ENCODE results near the gene PCDH15.
"Not testable (repeated sequence)": the region's sequence is repeated elsewhere in the genome, so short reads cannot be mapped to it uniquely, and the experiment has no call there.

Gene PCDH15

GRCh38 chr10:53952698-53953630 is 848.1 kb downstream of the PCDH15 start:
- no peak for DNase-seq

- DNase-seq, result no peak
Observed at GRCh38 chr10:53939654-53940053, 861.4 kb downstream of the PCDH15 start.

DNA sequence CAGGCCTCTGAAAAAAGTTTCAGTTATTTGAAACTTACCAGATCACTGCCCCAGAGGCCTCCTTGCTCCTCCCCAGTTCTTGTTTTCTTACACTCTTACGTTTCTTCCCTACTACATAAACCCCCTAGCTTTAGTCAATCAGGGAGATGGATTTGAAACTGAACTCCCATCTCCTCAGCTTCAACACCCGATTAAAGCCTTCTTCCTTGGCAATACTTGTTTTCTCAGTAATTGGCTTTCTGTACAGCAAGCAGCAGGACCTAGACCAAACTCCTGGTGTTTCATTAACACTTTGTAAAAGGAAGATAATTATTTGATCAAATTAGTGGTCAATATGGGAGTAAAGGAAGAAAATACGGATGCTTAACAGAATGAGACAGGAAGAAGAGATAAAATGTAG is 870.4 kb downstream of the PCDH15 start:
- DNase-seq, result no peak

GRCh38 chr10:53924051-53924700 is 876.9 kb downstream of the PCDH15 start:
- DNase-seq, result not testable (repeated sequence)

GRCh38 chr10:53918755-53919154 is 882.3 kb downstream of the PCDH15 start:
- DNase-seq, result no peak

GRCh38 chr10:53909791-53910190 is 891.2 kb downstream of the PCDH15 start:
- no peak for DNase-seq

GRCh38 chr10:53904506-53905241 is 896.4 kb downstream of the PCDH15 start:
- no peak for DNase-seq

- DNase-seq, result no peak
Observed at GRCh38 chr10:53903756-53904155, 897.3 kb downstream of the PCDH15 start.

DNA sequence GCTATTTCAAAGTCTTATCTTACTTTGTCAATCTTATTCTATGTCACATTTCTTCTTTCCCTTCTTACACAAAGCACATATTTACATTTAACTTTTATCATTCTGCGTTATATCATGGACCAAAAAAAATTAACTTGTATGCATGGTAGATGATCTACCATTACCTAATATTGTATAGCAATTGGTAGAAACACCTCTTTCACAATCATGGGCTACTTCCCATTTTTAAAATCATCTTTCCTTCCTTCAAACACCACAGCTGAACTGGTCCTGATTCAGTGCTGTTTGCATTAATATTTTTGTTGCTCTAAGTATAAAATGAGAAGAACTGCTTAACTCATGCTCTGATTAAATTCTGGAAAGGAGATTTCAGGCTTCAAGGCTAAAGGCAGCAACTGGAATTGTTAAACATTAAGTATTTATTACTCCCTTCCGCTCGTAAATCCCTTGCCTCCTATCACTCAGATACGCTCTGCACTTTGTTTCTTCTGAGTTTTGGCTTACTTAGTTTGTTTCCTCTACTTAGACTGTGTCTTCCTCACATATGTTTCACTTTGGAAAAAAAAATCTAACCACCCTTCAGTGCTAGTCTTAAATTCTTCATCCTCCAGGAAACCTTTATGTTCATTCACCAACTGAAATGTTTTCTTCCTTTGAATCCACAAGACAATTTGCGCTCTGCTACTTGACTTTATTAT is 901.4 kb downstream of the PCDH15 start:
- DNase-seq, result no peak

GRCh38 chr10:53898532-53898931 is 902.5 kb downstream of the PCDH15 start:
- DNase-seq, result no peak

- no peak for DNase-seq
Observed at GRCh38 chr10:53894145-53894544, 906.9 kb downstream of the PCDH15 start.

DNA sequence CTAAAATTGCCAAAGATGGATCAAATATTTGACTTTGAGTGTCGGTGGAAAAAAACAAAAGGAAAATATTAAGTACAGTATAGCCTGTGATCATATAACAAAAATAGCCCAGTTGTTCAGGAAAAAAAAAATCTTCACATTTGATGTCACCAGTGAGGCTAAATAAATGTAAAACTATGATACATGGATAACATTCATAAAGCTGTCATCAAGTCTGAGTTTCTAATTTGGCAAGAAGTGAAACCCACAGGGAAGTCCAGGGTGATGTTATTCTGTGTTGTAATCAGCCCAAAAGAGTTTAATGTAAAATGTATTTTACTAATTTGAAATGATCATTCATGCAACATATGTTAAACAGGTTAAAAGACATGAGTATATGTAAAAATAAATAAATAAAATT is 908.0 kb downstream of the PCDH15 start:
- no peak for DNase-seq

- no peak for DNase-seq
Observed at GRCh38 chr10:53886325-53887300, 914.4 kb downstream of the PCDH15 start.

GRCh38 chr10:53864846-53865245 is 936.2 kb downstream of the PCDH15 start:
- no peak for DNase-seq

DNA sequence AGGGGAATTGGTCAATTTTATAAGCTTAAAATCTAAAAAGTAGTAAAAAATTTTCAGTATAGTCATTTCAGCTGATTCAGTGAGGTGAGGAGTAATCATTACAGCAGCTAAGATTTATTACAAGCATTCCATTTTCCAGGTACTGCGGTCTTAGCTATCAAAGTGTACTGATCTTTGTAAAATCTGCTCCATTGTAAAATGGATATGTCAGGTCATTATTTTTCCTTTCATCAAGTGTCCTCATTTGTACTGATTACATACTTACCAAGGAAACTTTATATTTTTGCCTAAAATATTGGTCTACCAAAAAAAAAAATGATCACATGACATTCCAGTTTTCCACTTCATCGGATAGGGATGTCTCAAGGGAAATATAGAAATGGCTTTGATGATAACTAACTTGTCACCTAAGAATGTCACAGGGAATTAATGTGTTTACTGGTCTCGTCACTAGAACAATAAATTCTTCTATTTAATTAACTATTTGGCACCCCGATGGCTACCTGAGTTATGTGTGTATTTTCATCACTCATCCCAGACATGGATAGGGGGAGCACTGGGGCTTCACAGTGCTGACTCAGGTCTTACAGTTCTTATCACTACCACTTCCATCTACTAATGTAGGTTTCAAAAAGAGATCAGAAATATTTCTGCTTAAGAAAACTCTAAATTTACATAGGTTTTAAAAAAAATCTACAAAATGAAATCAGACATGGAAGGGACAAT is 948.4 kb downstream of the PCDH15 start:
- DNase-seq, result no peak

- DNase-seq, result no peak
Observed at GRCh38 chr10:53846809-53847208, 954.2 kb downstream of the PCDH15 start.

DNA sequence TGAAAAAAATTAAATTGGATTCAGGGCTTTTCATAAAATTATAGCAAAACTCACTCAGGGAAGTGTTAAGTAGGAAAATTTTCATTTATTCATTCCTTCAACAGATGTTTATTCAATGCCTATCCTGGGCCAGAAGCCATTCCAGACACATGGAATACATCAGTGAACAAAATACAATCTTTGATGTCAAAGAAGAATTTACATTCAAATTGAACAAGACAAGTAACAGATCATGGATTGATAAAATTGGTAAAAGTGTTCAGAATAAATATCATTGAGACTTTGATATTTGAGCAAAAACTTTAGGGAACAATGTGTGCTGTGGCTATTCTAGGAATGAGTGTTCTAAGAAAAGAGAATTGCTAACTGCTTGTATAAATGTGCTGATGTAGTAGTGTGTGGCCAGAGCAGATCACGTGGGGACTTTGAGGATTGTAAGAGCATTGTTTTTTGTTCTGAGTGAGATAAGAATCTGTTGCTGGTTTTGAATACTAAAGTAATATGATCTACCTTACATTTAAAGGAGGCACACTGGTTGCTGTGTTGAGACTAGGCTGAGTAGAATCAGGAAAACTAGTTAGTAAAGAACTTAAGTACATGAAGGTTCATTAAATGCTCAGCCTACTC is 957.2 kb downstream of the PCDH15 start:
- no peak for DNase-seq

- no peak for DNase-seq
Observed at GRCh38 chr10:53841483-53842145, 959.4 kb downstream of the PCDH15 start.

GRCh38 chr10:53840653-53841052 is 960.4 kb downstream of the PCDH15 start:
- no peak for DNase-seq
